GM12801 (cell line): ENCODE measurements around the gene KAZN.

Source experiments
- TF ChIP-seq, protein P1 (sequence below): IDR thresholded peaks from one replicate; pipeline ENCODE4 v1.5.1; 2011; ENCODE audit warnings: control low read depth; ENCODE audit not compliant: insufficient read length; ENCODE audit errors: extremely low read depth

The KAZN gene

DNA sequence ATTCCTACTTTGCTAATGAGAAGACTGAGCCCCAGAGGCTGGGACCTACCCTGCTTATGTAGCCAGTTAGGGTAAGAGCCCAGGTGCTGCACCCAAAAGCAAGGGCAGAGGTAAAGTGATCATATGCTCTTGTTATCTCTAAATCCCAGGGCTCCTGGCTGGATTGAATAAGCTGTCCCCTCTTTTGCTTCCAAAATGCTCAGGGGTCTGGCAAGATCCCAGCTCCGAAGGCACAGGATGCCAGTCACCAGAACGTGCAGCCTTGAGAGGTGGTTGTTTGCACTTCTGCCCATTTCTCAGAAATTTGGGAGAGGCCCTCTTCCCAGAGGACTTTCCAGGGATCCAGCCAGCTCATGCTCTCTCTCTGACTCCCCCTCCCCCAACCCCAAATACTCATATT is 412.7 kb downstream of the KAZN start:
- TF ChIP-seq, protein P1, sequence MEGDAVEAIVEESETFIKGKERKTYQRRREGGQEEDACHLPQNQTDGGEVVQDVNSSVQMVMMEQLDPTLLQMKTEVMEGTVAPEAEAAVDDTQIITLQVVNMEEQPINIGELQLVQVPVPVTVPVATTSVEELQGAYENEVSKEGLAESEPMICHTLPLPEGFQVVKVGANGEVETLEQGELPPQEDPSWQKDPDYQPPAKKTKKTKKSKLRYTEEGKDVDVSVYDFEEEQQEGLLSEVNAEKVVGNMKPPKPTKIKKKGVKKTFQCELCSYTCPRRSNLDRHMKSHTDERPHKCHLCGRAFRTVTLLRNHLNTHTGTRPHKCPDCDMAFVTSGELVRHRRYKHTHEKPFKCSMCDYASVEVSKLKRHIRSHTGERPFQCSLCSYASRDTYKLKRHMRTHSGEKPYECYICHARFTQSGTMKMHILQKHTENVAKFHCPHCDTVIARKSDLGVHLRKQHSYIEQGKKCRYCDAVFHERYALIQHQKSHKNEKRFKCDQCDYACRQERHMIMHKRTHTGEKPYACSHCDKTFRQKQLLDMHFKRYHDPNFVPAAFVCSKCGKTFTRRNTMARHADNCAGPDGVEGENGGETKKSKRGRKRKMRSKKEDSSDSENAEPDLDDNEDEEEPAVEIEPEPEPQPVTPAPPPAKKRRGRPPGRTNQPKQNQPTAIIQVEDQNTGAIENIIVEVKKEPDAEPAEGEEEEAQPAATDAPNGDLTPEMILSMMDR = no peak

- TF ChIP-seq, protein P1 = no peak
Observed at GRCh38 chr1:15011661-15012060, 413.2 kb downstream of the KAZN start.

GRCh38 chr1:15012822-15013221 is 414.3 kb downstream of the KAZN start:
- TF ChIP-seq, protein P1 = no peak

- TF ChIP-seq, protein P1 = no peak
Observed at GRCh38 chr1:15013767-15014166, 415.3 kb downstream of the KAZN start.

DNA sequence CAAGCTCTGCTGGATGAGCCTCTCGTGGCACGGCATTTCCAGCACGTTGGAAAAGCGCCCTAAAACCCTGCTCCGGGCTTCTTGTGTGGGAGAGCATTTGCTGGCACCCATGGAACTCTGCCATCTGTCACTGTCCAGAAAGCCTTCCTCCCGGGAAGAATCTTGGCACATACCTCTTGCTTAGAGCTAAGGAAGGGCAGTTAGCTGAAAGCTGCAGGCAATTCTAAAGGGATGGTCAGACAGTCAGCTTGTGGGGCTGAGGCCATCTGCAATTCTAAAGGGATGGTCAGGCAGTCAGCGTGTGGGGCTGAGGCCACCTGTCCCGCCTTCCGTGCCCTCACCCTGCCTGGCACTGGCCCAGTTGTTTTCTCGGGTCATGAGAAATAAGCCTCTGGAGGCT is 416.0 kb downstream of the KAZN start:
- TF ChIP-seq, protein P1 = no peak

GRCh38 chr1:15016001-15016400 is 417.5 kb downstream of the KAZN start:
- TF ChIP-seq, protein P1 = no peak

GRCh38 chr1:15016526-15016925 is 418.0 kb downstream of the KAZN start:
- TF ChIP-seq, protein P1 = no peak

DNA sequence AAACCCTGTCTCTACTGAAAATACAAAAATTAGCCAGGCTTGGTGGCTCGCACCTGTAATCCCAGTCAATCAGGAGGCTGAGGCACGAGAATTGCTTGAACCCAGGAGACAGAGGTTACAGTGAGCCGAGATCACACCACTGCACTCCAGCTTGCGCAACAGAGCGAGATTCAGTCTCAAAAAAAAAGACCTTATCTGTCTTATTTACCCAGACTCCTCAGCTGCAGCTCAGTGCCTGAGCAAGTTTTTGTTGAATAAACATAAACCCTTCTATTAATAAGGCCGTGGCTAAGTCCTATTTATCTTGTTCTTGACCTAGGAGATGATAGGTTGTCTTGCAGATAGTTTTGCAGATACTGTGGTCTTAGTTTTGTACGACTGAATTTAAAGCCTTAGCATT is 418.6 kb downstream of the KAZN start:
- TF ChIP-seq, protein P1 = no peak
